H9 (cell line): ENCODE measurements around the gene ATP8B4. TPM values are rescaled to one million over a fixed set of nuclear protein-coding genes. Genes with fewer than 3 reads are reported as not detected.

Experiments
- DNase-seq: peaks from one replicate; pipeline ENCODE4 v3.0.0-alpha.2; 2017
- H2AFZ ChIP-seq: one replicate; pipeline ENCODE4 v1.6.1; 2013; ENCODE audit warnings: mild to moderate bottlenecking, low read length, control low read depth, moderate library complexity
- H2AK5ac ChIP-seq: 2 replicates; pipeline ENCODE4 v1.6.1; 2013; ENCODE audit warnings: low read length, control low read depth, mixed read lengths; ENCODE audit not compliant: insufficient read length
- H2BK120ac ChIP-seq: one replicate; pipeline ENCODE4 v1.6.1; 2013; ENCODE audit warnings: low read depth, mild to moderate bottlenecking, low read length, control low read depth, inconsistent platforms; ENCODE audit not compliant: poor library complexity, severe bottlenecking
- H2BK12ac ChIP-seq: 2 replicates; pipeline ENCODE4 v1.6.1; 2013; ENCODE audit warnings: low read length, control low read depth, mixed read lengths, low read depth; ENCODE audit not compliant: insufficient read length
- H2BK15ac ChIP-seq: 2 replicates; pipeline ENCODE4 v1.6.1; 2013; ENCODE audit warnings: low read depth, low read length, control low read depth
- H2BK20ac ChIP-seq: one replicate; pipeline ENCODE4 v1.6.1; 2013; ENCODE audit warnings: low read depth, mild to moderate bottlenecking, low read length, control low read depth, inconsistent platforms; ENCODE audit not compliant: poor library complexity, severe bottlenecking
- H2BK5ac ChIP-seq: 2 replicates; pipeline ENCODE4 v1.6.1; 2013; ENCODE audit warnings: low read length, control low read depth, mixed read lengths; ENCODE audit not compliant: insufficient read length
- H3K14ac ChIP-seq: 2 replicates; pipeline ENCODE4 v1.6.1; 2013; ENCODE audit warnings: low read length, control low read depth; ENCODE audit not compliant: insufficient read depth
- H3K18ac ChIP-seq: 2 replicates; pipeline ENCODE4 v1.6.1; 2013; ENCODE audit warnings: low read depth, mild to moderate bottlenecking, mixed read lengths, low read length, control low read depth; ENCODE audit not compliant: insufficient read length
- H3K23ac ChIP-seq: 2 replicates; pipeline ENCODE4 v1.6.1; 2013; ENCODE audit warnings: low read length, control low read depth, mixed read lengths, low read depth; ENCODE audit not compliant: insufficient read length
- H3K23me2 ChIP-seq: 2 replicates; pipeline ENCODE4 v1.6.1; 2013; ENCODE audit warnings: low read depth, mild to moderate bottlenecking, mixed read lengths, low read length, control low read depth; ENCODE audit not compliant: insufficient read length, poor library complexity, severe bottlenecking
- H3K27ac ChIP-seq: 2 replicates; pipeline ENCODE4 v1.5.1; 2013; ENCODE audit warnings: low read length, control low read depth, mixed read lengths, low read depth; ENCODE audit not compliant: insufficient read length
- H3K27me3 ChIP-seq: 2 replicates; pipeline ENCODE4 v1.6.1; 2013; ENCODE audit warnings: low read length, control low read depth, inconsistent platforms; ENCODE audit not compliant: insufficient read depth
- H3K4ac ChIP-seq: 2 replicates; pipeline ENCODE4 v1.6.1; 2013; ENCODE audit warnings: low read depth, mild to moderate bottlenecking, control low read depth, inconsistent platforms, low read length, moderate library complexity
- H3K4me1 ChIP-seq: 2 replicates; pipeline ENCODE4 v1.6.1; 2013; ENCODE audit warnings: low read length, control low read depth, inconsistent platforms; ENCODE audit not compliant: insufficient read depth
- H3K4me2 ChIP-seq: 2 replicates; pipeline ENCODE4 v1.6.1; 2013; ENCODE audit warnings: low read length, control low read depth, mixed read lengths; ENCODE audit not compliant: insufficient read length, insufficient read depth
- H3K56ac ChIP-seq: 2 replicates; pipeline ENCODE4 v1.6.1; 2013; ENCODE audit warnings: low read depth, mild to moderate bottlenecking, mixed read lengths, low read length, control low read depth; ENCODE audit not compliant: insufficient read length
- H3K79me1 ChIP-seq: 2 replicates; pipeline ENCODE4 v1.6.1; 2013; ENCODE audit warnings: low read depth, mild to moderate bottlenecking, moderate library complexity, low read length, control low read depth, inconsistent platforms; ENCODE audit not compliant: insufficient read depth, poor library complexity, severe bottlenecking
- H3K79me2 ChIP-seq: 2 replicates; pipeline ENCODE4 v1.6.1; 2013; ENCODE audit warnings: low read length, control low read depth, inconsistent platforms; ENCODE audit not compliant: insufficient read depth
- H3K9ac ChIP-seq: 2 replicates; pipeline ENCODE4 v1.6.1; 2013; ENCODE audit warnings: low read length, control low read depth, mixed read lengths; ENCODE audit not compliant: insufficient read length; ENCODE audit errors: extremely low read depth
- H3K9me3 ChIP-seq: one replicate; pipeline ENCODE4 v1.6.1; 2013; ENCODE audit warnings: low read depth, low read length, inconsistent platforms; ENCODE audit not compliant: control insufficient read depth
- H3T11ph ChIP-seq: one replicate; pipeline ENCODE4 v1.6.1; 2013; ENCODE audit warnings: mild to moderate bottlenecking, low read length, control low read depth, inconsistent platforms
- H4K20me1 ChIP-seq: one replicate; pipeline ENCODE4 v1.6.1; 2013; ENCODE audit not compliant: control insufficient read depth, insufficient read length, insufficient read depth
- H4K5ac ChIP-seq: 2 replicates; pipeline ENCODE4 v1.6.1; 2013; ENCODE audit warnings: low read depth, mild to moderate bottlenecking, mixed read lengths, low read length, control low read depth; ENCODE audit not compliant: insufficient read length
- H4K8ac ChIP-seq: replicated peaks from 2 replicates; pipeline ENCODE4 v1.6.1; 2013; ENCODE audit warnings: low read length, control low read depth, mixed read lengths, low read depth; ENCODE audit not compliant: insufficient read length
- H4K91ac ChIP-seq: 2 replicates; pipeline ENCODE4 v1.6.1; 2013; ENCODE audit warnings: low read depth, mild to moderate bottlenecking, moderate library complexity, mixed read lengths, low read length, control low read depth; ENCODE audit not compliant: insufficient read length
- H3K27ac Mint-ChIP-seq, 3 experiments: 2 replicates in 2 of 3; 3 replicates in 1 of 3; pipeline ENCODE4 v1.8.0; 2020 to 2021; ENCODE audit warnings: mixed read lengths in 3 of 3, mild to moderate bottlenecking in 1 of 3, moderate library complexity in 1 of 3
- H3K27me3 Mint-ChIP-seq: 2 replicates; pipeline ENCODE4 v1.8.0; 2021; ENCODE audit warnings: low read depth, mild to moderate bottlenecking, moderate library complexity, mixed read lengths
- H3K36me3 Mint-ChIP-seq, 3 experiments: 2 replicates in 2 of 3; 3 replicates in 1 of 3; pipeline ENCODE4 v1.8.0; 2020 to 2021; ENCODE audit warnings: low read depth in 3 of 3, mixed read lengths in 3 of 3; ENCODE audit not compliant: insufficient read depth in 1 of 3
- H3K4me1 Mint-ChIP-seq, 2 experiments: 2 replicates each; pipeline ENCODE4 v1.8.0; 2020; ENCODE audit warnings: mixed read lengths in 2 of 2
- H3K4me3 Mint-ChIP-seq, 2 experiments: 2 replicates in 1 of 2; 3 replicates in 1 of 2; pipeline ENCODE4 v1.8.0; 2020 to 2021; ENCODE audit warnings: mild to moderate bottlenecking in 2 of 2, mixed read lengths in 2 of 2, moderate library complexity in 1 of 2
- H3K9me3 Mint-ChIP-seq, 2 experiments: 2 replicates in 1 of 2; 3 replicates in 1 of 2; pipeline ENCODE4 v1.8.0; 2020; ENCODE audit warnings: mild to moderate bottlenecking in 2 of 2, mixed read lengths in 2 of 2, moderate library complexity in 1 of 2
- CTCF ChIP-seq: fragments of 200-600 bp; sonication (generic); conservative IDR thresholded peaks from 3 replicates; pipeline ENCODE4 v1.8.0; 2021; ENCODE audit warnings: antibody characterized with exemption, mild to moderate bottlenecking
- WGBS: extraction: QIAGEN DNeasy Blood & Tissue Kit; methylation state at CpG from one replicate; pipeline ENCODE4 v1.1.7; 2013; ENCODE audit warnings: missing lambda C conversion rate, low lambda C conversion rate, mixed read lengths; ENCODE audit not compliant: insufficient read length; ENCODE audit errors: extremely low coverage; 5-methylcytosine and 5-hydroxymethylcytosine counted together
- total RNA-seq: library from RNA; stranded (reverse); gene quantifications from 2 replicates; pipeline ENCODE4 v1.2.1, GENCODE V29; 2021

The ATP8B4 gene
- total RNA-seq, 1 experiment from 2014 or later: 0.52 TPM

- Histone ChIP-seq H2AFZ (no peak overlapping the region), H3K4ac (no peak overlapping the region), H3K79me2 (no peaks in the 10 kb centered on the region), H4K91ac (no peak overlapping the region), H4K20me1 (no peaks in the 10 kb centered on the region), H2BK12ac (no peak overlapping the region), H3K79me1 (no peaks in the 10 kb centered on the region), H3K4me1 (no peaks in the 10 kb centered on the region), H3K56ac (no peak overlapping the region), H2BK20ac (no peak overlapping the region), H3K9me3 (no peaks in the 10 kb centered on the region), H4K5ac (no peak overlapping the region), H3K18ac (no peak overlapping the region), H2BK5ac (no peak overlapping the region), H3K27me3 (no peaks in the 10 kb centered on the region), H3K14ac (no peak overlapping the region), H2AK5ac (no peak overlapping the region), H3K4me2 (no peak overlapping the region), H3T11ph (no peak overlapping the region), H4K8ac (no peak overlapping the region), H2BK120ac (no peak overlapping the region), H3K27ac (no peak overlapping the region), H3K23ac (no peak overlapping the region), H3K23me2 (no peaks in the 10 kb centered on the region), H3K9ac (no peak overlapping the region), H2BK15ac (no peak overlapping the region)
- WGBS: no CpG with 5 or more reads among the region's 5 CpGs
- Mint-ChIP-seq H3K4me1 (no peaks in the 10 kb centered on the region), H3K9me3 (no peaks in the 10 kb centered on the region), H3K27ac (no peak overlapping the region), H3K36me3 (no peaks in the 10 kb centered on the region), H3K4me3 (no peak overlapping the region), H3K27me3 (no peaks in the 10 kb centered on the region)
- DNase-seq: no peak
- no peak for TF ChIP-seq CTCF
Observed at GRCh38 chr15:50018491-50018890, 100.5 kb downstream of the ATP8B4 start.
